ENCODE measurements around the gene SLIT3.

SLIT3 gene

DNA sequence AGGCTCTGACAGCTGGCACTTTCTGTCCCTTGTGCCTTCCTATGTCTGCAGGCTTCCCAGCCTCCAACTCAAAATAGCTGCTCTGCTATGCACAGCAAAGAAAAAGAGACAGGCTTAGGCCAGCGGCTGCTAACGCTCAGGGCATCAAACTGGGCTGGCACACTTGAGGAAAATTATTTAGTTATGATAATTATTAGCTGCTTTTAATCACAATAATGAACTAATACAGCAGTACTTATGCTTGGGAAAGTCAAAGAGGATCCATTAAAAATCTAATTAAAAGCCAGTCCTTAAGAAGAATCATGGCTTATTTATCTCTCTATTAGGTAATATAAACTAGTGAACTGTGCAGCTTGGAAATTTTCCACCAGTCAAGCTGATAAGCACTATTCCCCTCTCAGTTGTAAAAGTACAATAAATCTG lies 233.2 kb downstream of the SLIT3 start:
- H3K4me3 ChIP-seq (ENCODE audit: low read depth, low read length), result no peak overlapping the region
- TF ChIP-seq, protein P1, sequence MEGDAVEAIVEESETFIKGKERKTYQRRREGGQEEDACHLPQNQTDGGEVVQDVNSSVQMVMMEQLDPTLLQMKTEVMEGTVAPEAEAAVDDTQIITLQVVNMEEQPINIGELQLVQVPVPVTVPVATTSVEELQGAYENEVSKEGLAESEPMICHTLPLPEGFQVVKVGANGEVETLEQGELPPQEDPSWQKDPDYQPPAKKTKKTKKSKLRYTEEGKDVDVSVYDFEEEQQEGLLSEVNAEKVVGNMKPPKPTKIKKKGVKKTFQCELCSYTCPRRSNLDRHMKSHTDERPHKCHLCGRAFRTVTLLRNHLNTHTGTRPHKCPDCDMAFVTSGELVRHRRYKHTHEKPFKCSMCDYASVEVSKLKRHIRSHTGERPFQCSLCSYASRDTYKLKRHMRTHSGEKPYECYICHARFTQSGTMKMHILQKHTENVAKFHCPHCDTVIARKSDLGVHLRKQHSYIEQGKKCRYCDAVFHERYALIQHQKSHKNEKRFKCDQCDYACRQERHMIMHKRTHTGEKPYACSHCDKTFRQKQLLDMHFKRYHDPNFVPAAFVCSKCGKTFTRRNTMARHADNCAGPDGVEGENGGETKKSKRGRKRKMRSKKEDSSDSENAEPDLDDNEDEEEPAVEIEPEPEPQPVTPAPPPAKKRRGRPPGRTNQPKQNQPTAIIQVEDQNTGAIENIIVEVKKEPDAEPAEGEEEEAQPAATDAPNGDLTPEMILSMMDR (IDR thresholded peaks at IDR 0.05; ENCODE audit: low read depth, low read length), result no peak

DNA sequence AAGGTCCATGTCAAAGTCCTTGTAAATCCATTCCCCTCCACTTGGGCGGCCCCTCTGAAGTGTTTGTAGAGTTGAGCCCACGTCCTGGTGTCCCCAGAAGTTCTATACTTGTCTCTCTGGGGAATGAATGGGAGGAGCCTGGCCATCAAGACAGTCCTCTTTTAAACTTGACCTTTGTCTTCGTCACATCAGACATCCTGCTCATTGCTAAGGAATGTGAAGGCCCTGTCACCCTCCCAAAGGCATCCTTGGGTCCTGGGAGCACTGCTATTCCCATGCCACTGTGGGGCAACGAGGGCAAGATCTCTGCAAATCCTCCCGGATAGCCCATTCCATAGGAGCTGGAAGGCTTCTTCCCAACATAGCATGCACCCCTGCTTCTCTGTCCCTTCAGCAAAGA lies 235.5 kb downstream of the SLIT3 start:
- H3K4me3 ChIP-seq (ENCODE audit: low read depth, low read length), result no peak overlapping the region
- TF ChIP-seq, protein P1 (IDR thresholded peaks at IDR 0.05; ENCODE audit: low read depth, low read length), result no peak

DNA sequence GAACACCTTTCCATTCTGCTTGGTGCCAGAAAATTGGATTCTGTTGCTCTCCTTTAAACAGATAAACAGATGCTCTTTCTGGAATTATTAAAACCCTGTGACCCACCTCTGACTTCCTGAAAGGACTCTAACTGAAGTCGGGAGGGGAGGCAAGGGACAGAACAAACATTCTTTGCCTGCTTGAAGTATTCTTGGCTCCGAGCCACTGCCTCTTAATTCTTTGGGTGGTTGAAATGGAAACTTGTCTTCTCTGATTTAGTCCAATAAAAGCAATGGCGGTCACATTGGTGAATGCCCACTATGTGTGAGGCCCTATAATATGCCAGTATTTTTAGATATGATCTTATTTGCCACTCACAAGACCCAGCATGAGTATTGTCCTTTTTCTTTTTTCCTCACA lies 236.8 kb downstream of the SLIT3 start:
- no peak overlapping the region for H3K4me3 ChIP-seq (ENCODE audit: low read depth, low read length)
- TF ChIP-seq, protein P1 (IDR thresholded peaks at IDR 0.05; ENCODE audit: low read depth, low read length), result no peak

DNA sequence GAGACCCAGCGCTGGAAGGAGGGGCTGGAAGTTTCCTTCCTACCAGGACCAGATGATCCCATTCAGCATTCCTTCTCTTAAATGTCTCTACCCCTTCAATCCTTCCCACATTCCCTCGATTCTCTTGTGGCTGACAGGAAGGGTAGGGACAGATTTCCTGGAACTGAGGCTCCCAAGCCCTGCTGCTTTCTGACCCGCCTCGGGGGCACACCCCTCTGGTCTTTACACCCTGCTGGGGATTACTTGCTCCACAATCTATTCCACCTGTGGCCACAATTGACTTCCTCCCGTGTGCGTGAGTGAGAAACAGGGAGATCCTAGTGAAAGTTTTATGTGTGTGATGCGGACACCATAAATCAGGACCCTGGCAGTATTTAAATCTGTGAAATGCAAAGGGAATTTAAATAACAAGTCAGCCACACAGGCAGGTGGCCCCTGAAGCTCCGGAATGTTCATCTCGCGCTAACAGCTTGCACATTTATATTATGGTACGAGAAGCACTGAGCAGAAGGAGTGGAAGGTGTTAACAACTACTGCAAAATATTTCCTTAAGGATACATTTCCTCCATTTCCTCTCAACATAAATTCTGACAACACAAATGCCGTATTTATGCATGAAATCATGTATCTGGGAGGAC lies 237.5 kb downstream of the SLIT3 start:
- TF ChIP-seq, protein P1 (IDR thresholded peaks at IDR 0.05; ENCODE audit: low read depth, low read length), result no peak
- H3K4me3 ChIP-seq (ENCODE audit: low read depth, low read length), result no peak overlapping the region

DNA sequence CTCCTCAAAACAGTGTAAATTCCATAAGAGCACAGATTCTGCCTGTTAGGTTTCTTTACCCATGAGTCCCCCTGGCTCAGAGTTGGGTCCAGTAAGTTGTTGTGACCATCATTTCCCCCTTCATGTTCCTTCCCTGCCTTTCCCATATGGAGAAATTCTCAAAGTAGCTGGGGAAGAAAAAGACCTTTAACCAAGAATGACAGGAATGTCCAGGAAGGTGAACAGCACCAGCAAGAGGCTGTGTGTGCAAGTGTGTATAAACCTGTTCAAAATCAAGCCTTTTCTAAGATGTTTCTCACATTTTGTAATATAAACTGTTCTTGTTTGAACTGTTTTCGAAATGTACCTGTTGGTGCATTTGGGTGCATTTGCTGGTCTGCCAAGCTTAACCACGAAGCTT lies 238.2 kb downstream of the SLIT3 start:
- no peak overlapping the region for H3K4me3 ChIP-seq (ENCODE audit: low read depth, low read length)
- TF ChIP-seq, protein P1 (IDR thresholded peaks at IDR 0.05; ENCODE audit: low read depth, low read length), result no peak

DNA sequence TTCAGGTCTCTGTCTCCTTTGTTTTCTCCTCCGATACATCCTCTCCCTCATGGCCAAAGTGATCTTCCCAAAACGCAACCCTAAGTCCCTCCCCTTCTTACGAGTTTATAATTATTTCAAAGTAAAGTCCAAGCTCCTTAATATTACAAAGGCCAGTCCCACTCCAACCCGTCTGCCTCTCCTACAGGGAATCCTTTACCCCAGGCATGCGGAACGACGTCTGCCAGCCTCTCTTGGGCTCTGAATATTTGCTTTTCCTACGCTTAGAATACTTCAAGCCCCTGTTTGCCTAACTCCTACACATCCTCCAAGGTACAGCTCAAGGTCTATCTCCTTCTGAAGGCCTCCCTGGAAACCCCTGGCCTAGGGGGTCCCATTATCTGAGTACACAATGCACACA lies 246.4 kb downstream of the SLIT3 start:
- TF ChIP-seq, protein P1 (IDR thresholded peaks at IDR 0.05; ENCODE audit: low read depth, low read length), result no peak
- H3K4me3 ChIP-seq (ENCODE audit: low read depth, low read length), result no peak overlapping the region

DNA sequence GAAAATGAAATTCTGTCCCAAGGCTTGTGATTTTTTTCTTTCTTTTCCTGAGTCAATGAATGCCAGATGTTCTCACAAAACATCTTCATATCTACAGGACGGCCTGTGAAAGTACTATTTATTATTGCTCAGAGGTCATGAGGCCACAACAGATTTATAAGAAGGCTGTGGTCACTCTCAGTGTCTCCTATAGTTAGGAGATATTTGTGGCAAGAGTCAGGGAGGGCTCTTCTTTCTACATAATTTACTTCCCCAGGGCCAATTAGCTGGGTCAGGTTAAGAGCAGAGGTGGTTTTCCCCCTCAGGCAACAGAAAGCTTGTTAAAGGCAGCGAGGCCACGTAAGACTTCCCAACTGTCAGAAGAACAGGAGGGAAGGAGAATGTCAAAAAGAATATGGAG lies 248.7 kb downstream of the SLIT3 start:
- TF ChIP-seq, protein P1 (IDR thresholded peaks at IDR 0.05; ENCODE audit: low read depth, low read length), result no peak
- H3K4me3 ChIP-seq (ENCODE audit: low read depth, low read length), result no peak overlapping the region

All from WI38 (cell line).